ENCODE data around the gene ARHGAP18.

DNA sequence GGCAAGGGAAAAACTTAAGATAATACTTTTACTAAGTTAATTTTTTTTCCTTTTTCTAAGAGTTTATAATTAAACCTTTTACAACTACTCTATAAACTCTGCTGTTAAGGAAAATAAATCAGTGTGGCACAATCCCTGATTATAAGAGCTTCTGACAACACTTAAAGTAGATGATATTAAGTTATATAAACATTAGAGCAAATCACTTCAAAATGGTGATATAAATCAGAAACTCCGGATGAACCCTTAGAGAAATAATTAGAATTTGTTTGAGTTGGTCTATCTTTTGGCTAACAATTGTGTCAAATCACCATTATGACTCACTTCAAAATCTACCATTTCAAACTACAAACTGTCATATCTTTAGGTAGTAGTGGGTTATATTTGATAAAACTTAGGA is 104.9 kb downstream of the ARHGAP18 start:
- TF ChIP-seq EZH2phosphoT487 (IDR thresholded peaks at IDR 0.05; ENCODE audit: insufficient read depth, low read depth), result no peak
- no peak for TF ChIP-seq EZH2 (IDR thresholded peaks at IDR 0.05; ENCODE audit: insufficient read depth, poor library complexity, severe bottlenecking)
